Activated B cell treated with CpG ODN at 0.5 μM for 24 hours (primary cell): ENCODE results near the gene STX1B. TPM values are rescaled to one million over a fixed set of nuclear protein-coding genes. Genes with fewer than 3 reads are reported as not detected.

ENCODE experiments used
- ATAC-seq: fragments of 200-7000 bp; cut with Tn5 transposase; one replicate; pipeline ENCODE4 v1.10.0; 2021; ENCODE audit warnings: low read depth, mild to moderate bottlenecking, moderate library complexity
- CTCF ChIA-PET: fragments of 350-600 bp; sonication (Branson Sonifier 250); formaldehyde crosslinking; loops from one replicate; lab custom pipeline; 2021; ENCODE audit warnings: antibody characterized with exemption; lab: Charles Lee
- POLR2A ChIA-PET: fragments of 350-600 bp; sonication (Branson Sonifier 250); formaldehyde crosslinking; loops from one replicate; lab custom pipeline; 2021; ENCODE audit warnings: antibody characterized with exemption; lab: Charles Lee
- DNase-seq: peaks from one replicate; pipeline ENCODE4 v3.0.0; 2022
- H3K27ac Mint-ChIP-seq: one replicate; pipeline ENCODE4 v1.8.0; 2020; ENCODE audit warnings: mixed read lengths
- H3K27me3 Mint-ChIP-seq: one replicate; pipeline ENCODE4 v1.8.0; 2021; ENCODE audit warnings: mixed read lengths
- H3K36me3 Mint-ChIP-seq: one replicate; pipeline ENCODE4 v1.8.0; 2021; ENCODE audit warnings: low read depth, mixed read lengths
- H3K4me1 Mint-ChIP-seq: one replicate; pipeline ENCODE4 v1.8.0; 2021; ENCODE audit warnings: mixed read lengths
- H3K4me3 Mint-ChIP-seq: one replicate; pipeline ENCODE4 v1.8.0; 2020; ENCODE audit warnings: mild to moderate bottlenecking, mixed read lengths
- H3K9me3 Mint-ChIP-seq: one replicate; pipeline ENCODE4 v1.8.0; 2020; ENCODE audit warnings: mixed read lengths
- CTCF ChIP-seq: fragments of 200-600 bp; IDR thresholded peaks from one replicate; pipeline ENCODE4 v1.8.0; 2022; ENCODE audit warnings: antibody characterized with exemption, mild to moderate bottlenecking
- intact Hi-C: fragments of 100-400 bp; cut with micrococcal nuclease; formaldehyde crosslinking; loops from one replicate; pipeline ENCODE4 v1.15.1; 2024
- total RNA-seq: library from RNA; stranded (reverse); gene quantifications from 2 replicates; pipeline ENCODE4 v1.2.3, GENCODE V29; 2022

STX1B gene
- total RNA-seq, 1 donor from 2014 or later, result 1.2 TPM

DNA sequence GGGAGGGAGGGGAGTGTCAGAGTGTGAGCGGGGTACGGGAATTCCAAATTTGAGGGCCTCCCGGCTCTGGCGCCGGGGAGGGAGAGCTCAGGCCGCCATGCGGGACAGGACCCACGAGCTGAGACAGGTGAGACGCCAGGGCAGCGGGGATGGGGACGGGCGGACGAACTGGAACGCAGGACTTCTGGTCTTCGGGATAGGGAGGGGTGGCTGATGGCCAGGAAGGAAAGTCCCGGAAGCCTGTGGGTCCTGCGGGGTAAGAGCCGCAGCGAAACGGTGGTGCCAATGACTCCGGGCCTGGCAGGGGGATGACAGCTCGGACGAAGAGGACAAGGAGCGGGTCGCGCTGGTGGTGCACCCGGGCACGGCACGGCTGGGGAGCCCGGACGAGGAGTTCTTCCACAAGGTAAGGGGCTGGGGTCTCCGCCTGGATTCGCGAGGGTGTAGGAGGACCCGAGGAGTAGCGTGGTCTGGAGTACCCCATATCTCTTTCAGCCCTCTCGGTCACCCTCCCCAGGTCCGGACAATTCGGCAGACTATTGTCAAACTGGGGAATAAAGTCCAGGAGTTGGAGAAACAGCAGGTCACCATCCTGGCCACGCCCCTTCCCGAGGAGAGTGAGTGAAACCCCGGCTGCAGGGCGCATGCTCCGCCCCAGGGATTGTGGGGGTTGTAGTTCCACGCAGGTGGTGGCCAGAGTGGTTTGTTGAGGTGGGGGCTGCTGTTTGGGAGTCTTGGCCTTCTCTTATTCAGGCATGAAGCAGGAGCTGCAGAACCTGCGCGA, 23.5 kb upstream of the STX1B start:
- POLR2A ChIA-PET, result interaction anchor here (0.6 to 2.7 kb wide), 6 partner anchors 40 to 322 kb away, joined by 3 to 32 read pairs (median 6); partner anchors contain the start of genes FUS, KAT8, ZNF646 and ZNF668
- CTCF ChIA-PET, result interaction anchor here (0.6 kb wide), 1 partner anchor 226 kb away, joined by 3 read pairs; the partner anchor contains the start of gene ITGAM
- Mint-ChIP-seq H3K36me3 (peaks cover 46% of the 10 kb centered on the region), H3K27me3 (no peaks in the 10 kb centered on the region), H3K9me3 (no peaks in the 10 kb centered on the region), H3K4me1 (peaks cover 17% of the 10 kb centered on the region), H3K27ac (peak overlapping the region; percentile 94), H3K4me3 (peak overlapping the region; percentile 97)
- no peak for TF ChIP-seq CTCF
- DNase-seq (peak; percentile 79), ATAC-seq (peak; percentile 59)
- intact Hi-C loops, result loop anchor here (1.0 kb wide), 8 partner anchors 37 to 425 kb away; partner anchors contain the start of genes ARMC5, KAT8, SETD1A and VKORC1

GRCh38 chr16:31032736-31033708, 22.6 kb upstream of the STX1B start, which contains the start of gene STX4:
Gene STX4, plus strand, starts transcription at chr16:31033558. Its CDS starts 248 bp downstream, at chr16:31033806.
- TF ChIP-seq CTCF, result no peak
- Mint-ChIP-seq H3K4me3 (peak within 1 kb of the TSS; percentile 97), H3K4me1 (peaks cover 17% of the 10 kb centered on the region), H3K9me3 (no peaks in the 10 kb centered on the region), H3K27me3 (no peaks in the 10 kb centered on the region), H3K36me3 (peaks cover 37% of the 10 kb centered on the region), H3K27ac (peak within 1 kb of the TSS; percentile 94)
- intact Hi-C loops, result loop anchor here (1.0 kb wide), 7 partner anchors 36 to 426 kb away; partner anchors contain the start of genes ARMC5, KAT8, SETD1A and VKORC1
- ChIA-PET POLR2A (interaction anchor here (0.6 to 2.7 kb wide), 6 partner anchors 41 to 323 kb away, joined by 3 to 32 read pairs (median 7); partner anchors contain the start of genes KAT8, ZNF646 and ZNF668), CTCF (no interaction called here)
- ATAC-seq (peak; percentile 78), DNase-seq (peak; percentile 95)

DNA sequence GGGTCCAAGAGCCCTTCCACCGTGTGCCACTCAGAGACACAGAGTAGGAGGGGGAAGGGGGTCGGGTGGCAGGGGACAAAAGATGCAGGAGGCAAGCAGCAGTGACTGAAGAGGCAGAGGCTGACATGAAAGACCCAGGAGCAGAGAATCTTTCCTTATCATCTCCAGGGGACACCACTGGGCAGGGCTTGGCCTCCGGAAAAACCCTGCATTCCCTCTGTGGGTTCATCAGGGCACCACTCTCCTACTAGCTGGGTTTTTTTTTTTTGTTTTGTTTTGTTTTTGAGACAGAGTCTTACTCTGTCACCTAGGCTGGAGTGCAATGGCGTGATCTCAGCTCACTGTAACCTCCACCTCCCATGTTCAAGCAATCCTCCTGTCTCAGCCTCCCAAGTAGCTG, 20.8 kb upstream of the STX1B start:
- POLR2A ChIA-PET, result interaction anchor here (1.5 kb wide), 1 partner anchor 43 kb away, joined by 4 read pairs; the partner anchor contains the start of genes ZNF646 and ZNF668
- Mint-ChIP-seq H3K4me3 (no peak overlapping the region), H3K36me3 (peaks cover 27% of the 10 kb centered on the region), H3K4me1 (peaks cover 17% of the 10 kb centered on the region), H3K27me3 (no peaks in the 10 kb centered on the region), H3K27ac (no peak overlapping the region), H3K9me3 (no peaks in the 10 kb centered on the region)
- no peak for TF ChIP-seq CTCF
- intact Hi-C loops, result no loop called here
- DNase-seq (no peak), ATAC-seq (no peak)
- CTCF ChIA-PET, result no interaction called here

GRCh38 chr16:31029272-31029671, 18.8 kb upstream of the STX1B start:
- ChIA-PET CTCF (no interaction called here), POLR2A (interaction anchor here (0.6 kb wide), 1 partner anchor 29 kb away, joined by 5 read pairs; no protein-coding TSS in a partner anchor)
- Mint-ChIP-seq H3K9me3 (no peaks in the 10 kb centered on the region), H3K4me1 (peaks cover 10% of the 10 kb centered on the region), H3K4me3 (no peak overlapping the region), H3K27me3 (no peaks in the 10 kb centered on the region), H3K36me3 (peaks cover 14% of the 10 kb centered on the region), H3K27ac (no peak overlapping the region)
- no peak for TF ChIP-seq CTCF
- ATAC-seq, result no peak
- intact Hi-C loops, result no loop called here
- no peak for DNase-seq
